ACC112 (cell line): ENCODE results near the gene NOTCH2.

Experiments used
- H2AFZ ChIP-seq: fragments of 200-600 bp; sonication (generic); one replicate; pipeline ENCODE4 v1.6.0; 2017; ENCODE audit warnings: antibody characterized with exemption, low read length; ENCODE audit not compliant: unreplicated experiment
- H3K27ac ChIP-seq: fragments of 200-600 bp; sonication (generic); 2 replicates; pipeline ENCODE4 v1.5.1; 2014; ENCODE audit warnings: low read depth, mild to moderate bottlenecking, antibody characterized with exemption, low read length, moderate library complexity
- H3K27me3 ChIP-seq: fragments of 200-600 bp; sonication (generic); 2 replicates; pipeline ENCODE4 v1.6.1; 2014; ENCODE audit warnings: mild to moderate bottlenecking, antibody characterized with exemption, low read length, moderate library complexity, mixed read lengths; ENCODE audit not compliant: insufficient read depth
- H3K36me3 ChIP-seq: fragments of 200-600 bp; sonication (generic); 2 replicates; pipeline ENCODE4 v1.6.1; 2016; ENCODE audit warnings: mild to moderate bottlenecking, antibody characterized with exemption, low read length, moderate library complexity, mixed read lengths; ENCODE audit not compliant: insufficient read depth
- H3K4me1 ChIP-seq: fragments of 200-600 bp; sonication (generic); one replicate; pipeline ENCODE4 v1.6.1; 2016; ENCODE audit warnings: low read length, mixed read lengths; ENCODE audit not compliant: insufficient read depth, unreplicated experiment, control insufficient read depth
- H3K4me3 ChIP-seq: fragments of 200-600 bp; sonication (generic); 2 replicates; pipeline ENCODE4 v1.5.1; 2014; ENCODE audit warnings: mild to moderate bottlenecking, low read depth, low read length
- H3K79me2 ChIP-seq: fragments of 200-600 bp; sonication (generic); one replicate; pipeline ENCODE4 v1.6.0; 2016; ENCODE audit warnings: low read length; ENCODE audit not compliant: control insufficient read depth, unreplicated experiment, insufficient read depth

Gene NOTCH2

GRCh38 chr1:119887427-119887826, 182.0 kb downstream of the NOTCH2 start:
- Histone ChIP-seq H3K27ac (no peak overlapping the region), H3K4me3 (no peak overlapping the region), H3K36me3 (no peaks in the 10 kb centered on the region; the same call in 1 of the 2 replicates)

GRCh38 chr1:119885903-119886783, 183.3 kb downstream of the NOTCH2 start:
- Histone ChIP-seq H3K27me3 (no peaks in the 10 kb centered on the region), H2AFZ (no peak overlapping the region), H3K4me3 (no peak overlapping the region), H3K27ac (no peak overlapping the region), H3K36me3 (no peaks in the 10 kb centered on the region; the same call in 1 of the 2 replicates), H3K79me2 (no peaks in the 10 kb centered on the region), H3K4me1 (no peaks in the 10 kb centered on the region)

More at GRCh38 chr1:119887427-119887826, 182.0 kb downstream of the NOTCH2 start:
- no peaks in the 10 kb centered on the region for H3K4me1 ChIP-seq
- H3K79me2 ChIP-seq, result no peaks in the 10 kb centered on the region
- H3K27me3 ChIP-seq, result no peaks in the 10 kb centered on the region
- no peak overlapping the region for H2AFZ ChIP-seq

DNA sequence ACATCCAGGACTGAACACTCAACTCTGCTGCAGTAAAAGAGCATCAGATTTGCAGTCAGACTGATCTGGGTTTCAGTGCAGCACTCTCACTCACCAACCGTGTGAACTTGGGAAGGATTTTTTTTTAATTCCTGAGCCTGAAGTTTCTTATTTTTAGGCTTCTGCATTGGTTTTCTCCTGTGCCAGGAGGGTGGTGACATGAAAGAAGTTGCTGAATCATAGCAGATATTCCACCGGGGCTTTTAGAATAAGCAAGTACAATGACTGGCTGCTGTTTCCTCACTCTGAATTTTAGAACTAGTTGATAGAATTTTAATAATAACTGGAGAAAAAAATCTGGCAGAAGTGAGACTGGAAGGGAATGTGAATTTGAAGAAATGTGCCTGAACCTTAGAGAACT, 184.8 kb downstream of the NOTCH2 start:
- no peak overlapping the region for H3K4me3 ChIP-seq
- no peaks in the 10 kb centered on the region; the same call in 1 of the 2 replicates for H3K36me3 ChIP-seq
- no peak overlapping the region for H3K27ac ChIP-seq

GRCh38 chr1:119883826-119884225, 185.6 kb downstream of the NOTCH2 start:
- Histone ChIP-seq H3K27me3 (no peaks in the 10 kb centered on the region), H3K79me2 (no peaks in the 10 kb centered on the region), H3K4me1 (no peaks in the 10 kb centered on the region), H2AFZ (no peak overlapping the region), H3K4me3 (no peak overlapping the region), H3K36me3 (no peaks in the 10 kb centered on the region; the same call in 1 of the 2 replicates), H3K27ac (no peak overlapping the region)

More for the DNA sequence above, 184.8 kb downstream of the NOTCH2 start:
- Histone ChIP-seq H3K4me1 (no peaks in the 10 kb centered on the region), H3K79me2 (no peaks in the 10 kb centered on the region), H3K27me3 (no peaks in the 10 kb centered on the region), H2AFZ (no peak overlapping the region)

GRCh38 chr1:119882132-119883049, 187.1 kb downstream of the NOTCH2 start:
- H3K4me3 ChIP-seq, result no peak overlapping the region
- H3K79me2 ChIP-seq, result no peaks in the 10 kb centered on the region
- H3K27ac ChIP-seq, result no peak overlapping the region
- H2AFZ ChIP-seq, result no peak overlapping the region
- H3K27me3 ChIP-seq, result no peaks in the 10 kb centered on the region
- no peaks in the 10 kb centered on the region for H3K36me3 ChIP-seq
- no peaks in the 10 kb centered on the region for H3K4me1 ChIP-seq

DNA sequence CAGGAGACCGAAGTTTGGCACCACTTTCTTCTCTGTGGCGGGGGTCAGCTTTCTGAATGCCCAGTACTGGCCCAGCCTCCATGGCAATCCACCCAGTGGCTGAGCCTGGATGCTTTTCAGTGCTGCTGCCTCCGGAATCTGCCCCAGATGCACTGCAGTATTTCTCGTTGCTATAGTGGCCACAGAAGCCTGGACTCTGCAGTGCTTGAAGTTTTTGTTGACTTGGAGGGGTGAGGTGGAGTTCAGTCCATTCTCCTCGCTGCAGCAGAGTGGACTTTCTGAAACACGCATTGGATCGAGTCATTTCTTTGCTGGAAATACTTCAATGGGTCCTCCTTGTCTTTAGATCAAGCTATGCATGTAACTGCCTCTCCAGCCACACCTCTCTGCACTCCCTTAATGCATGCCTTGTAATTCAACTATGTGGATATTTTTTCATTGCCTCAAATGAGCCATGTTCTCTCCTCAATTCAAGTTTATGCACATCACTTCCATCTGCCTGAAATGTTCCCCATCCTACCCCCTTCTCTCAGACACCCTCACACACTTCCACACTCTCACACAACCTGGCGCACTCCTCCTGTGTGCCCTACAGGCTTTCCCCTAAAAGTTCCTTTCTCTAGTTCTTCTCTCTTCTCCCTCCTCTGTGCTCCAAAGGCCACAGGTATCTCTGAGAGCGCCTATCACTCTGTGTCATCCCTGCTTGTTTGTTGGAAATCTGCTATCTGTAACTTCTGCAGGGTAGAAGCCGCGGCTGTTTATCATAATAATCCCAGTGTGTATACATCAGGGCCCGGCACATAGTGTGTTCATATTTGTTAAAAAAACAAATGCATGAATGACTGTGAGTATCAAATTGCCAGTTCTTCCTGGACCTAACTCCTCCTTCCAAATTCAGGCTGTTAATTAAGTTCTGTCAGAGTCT, 189.7 kb downstream of the NOTCH2 start:
- Histone ChIP-seq H3K4me1 (no peaks in the 10 kb centered on the region), H2AFZ (no peak overlapping the region), H3K27me3 (no peaks in the 10 kb centered on the region), H3K27ac (no peak overlapping the region), H3K79me2 (no peaks in the 10 kb centered on the region), H3K4me3 (no peak overlapping the region), H3K36me3 (no peaks in the 10 kb centered on the region)

- Histone ChIP-seq H3K36me3 (no peaks in the 10 kb centered on the region), H3K4me3 (no peak overlapping the region), H3K4me1 (peaks cover 10% of the 10 kb centered on the region), H3K27me3 (no peaks in the 10 kb centered on the region), H3K79me2 (no peaks in the 10 kb centered on the region), H3K27ac (no peak overlapping the region), H2AFZ (no peak overlapping the region)
These were observed 191.3 kb downstream of the NOTCH2 start for GRCh38 chr1:119878171-119878570.

- no peaks in the 10 kb centered on the region for H3K36me3 ChIP-seq
- no peaks in the 10 kb centered on the region for H3K79me2 ChIP-seq
- no peaks in the 10 kb centered on the region for H3K27me3 ChIP-seq
- H3K4me1 ChIP-seq, result peaks cover 10% of the 10 kb centered on the region
- no peak overlapping the region for H3K4me3 ChIP-seq
- H2AFZ ChIP-seq, result no peak overlapping the region
- H3K27ac ChIP-seq, result no peak overlapping the region
These were observed 195.3 kb downstream of the NOTCH2 start for GRCh38 chr1:119874186-119874585.

DNA sequence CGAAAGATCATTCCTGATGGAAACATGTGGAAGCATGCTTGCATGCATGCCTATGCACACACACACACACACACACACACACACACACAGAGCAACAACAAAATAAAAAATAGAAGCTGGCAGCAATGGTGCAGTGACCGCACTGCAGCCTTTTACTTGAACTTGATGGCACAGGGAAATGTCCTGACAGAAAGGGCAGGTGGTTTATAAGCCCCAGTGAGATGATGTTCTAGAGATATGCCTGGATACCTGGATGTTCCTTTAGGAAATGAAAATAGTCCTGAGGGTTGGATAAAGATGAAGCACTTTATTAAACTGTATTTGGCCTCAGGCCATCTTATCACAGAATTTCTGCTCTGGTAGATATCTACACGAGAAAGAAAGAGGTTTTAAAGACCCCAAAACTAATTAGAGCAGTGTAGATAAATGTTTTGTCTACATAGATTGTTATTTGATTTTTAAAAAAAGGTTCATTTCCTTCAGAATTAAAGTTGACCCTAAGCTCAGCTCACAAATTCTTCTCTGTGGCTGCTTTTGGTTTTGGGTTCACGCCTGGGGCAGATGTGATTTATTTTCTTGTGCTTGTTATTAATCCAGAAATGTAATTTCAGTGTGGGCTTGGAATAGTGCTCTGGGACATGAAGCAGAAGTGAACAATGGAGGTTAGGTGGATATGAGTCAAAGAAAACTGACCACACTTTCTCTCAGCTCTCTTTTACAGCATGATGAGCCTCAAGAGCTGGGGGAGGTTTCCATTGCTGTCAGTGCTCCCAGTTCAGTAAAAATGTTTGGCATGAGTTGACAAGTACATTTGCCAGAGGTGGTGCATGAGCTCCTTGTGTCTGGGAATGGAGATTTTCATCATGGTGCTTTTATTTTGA, 196.1 kb downstream of the NOTCH2 start:
- Histone ChIP-seq H3K27me3 (no peaks in the 10 kb centered on the region), H3K79me2 (no peaks in the 10 kb centered on the region), H2AFZ (peak overlapping the region; percentile 22), H3K27ac (no peak overlapping the region), H3K36me3 (no peaks in the 10 kb centered on the region), H3K4me3 (no peak overlapping the region), H3K4me1 (peaks cover 10% of the 10 kb centered on the region)
